GM19238 (cell line): ENCODE data around the gene CSTF3.
"Not testable (repeated sequence)": the region's sequence is repeated elsewhere in the genome, so short reads cannot be mapped to it uniquely, and the experiment has no call there.

Source experiments
- DNase-seq: peaks from one replicate; pipeline ENCODE4 v3.0.0; 2011; ENCODE audit warnings: low spot score; ENCODE audit not compliant: insufficient read length

Gene CSTF3

GRCh38 chr11:33160587-33160986, 693 bp downstream of the CSTF3 start:
- DNase-seq, result no peak

- DNase-seq, result no peak
These were observed 1.1 kb downstream of the CSTF3 start for GRCh38 chr11:33160136-33160535.

GRCh38 chr11:33159378-33159867, 1.9 kb downstream of the CSTF3 start:
- DNase-seq, result not testable (repeated sequence)

GRCh38 chr11:33158596-33159275, 2.5 kb downstream of the CSTF3 start:
- DNase-seq, result no peak

GRCh38 chr11:33157103-33158027, 3.9 kb downstream of the CSTF3 start:
- DNase-seq, result no peak

- DNase-seq, result no peak
These were observed 9.9 kb downstream of the CSTF3 start for GRCh38 chr11:33151399-33151798.

GRCh38 chr11:33147559-33147958, 13.7 kb downstream of the CSTF3 start:
- no peak for DNase-seq

GRCh38 chr11:33135768-33136443, 25.4 kb downstream of the CSTF3 start:
- no peak for DNase-seq

GRCh38 chr11:33135216-33135615, 26.1 kb downstream of the CSTF3 start:
- DNase-seq, result no peak

GRCh38 chr11:33134276-33134675, 27.0 kb downstream of the CSTF3 start:
- DNase-seq, result no peak

GRCh38 chr11:33133761-33134160, 27.5 kb downstream of the CSTF3 start:
- no peak for DNase-seq

GRCh38 chr11:33132510-33132909, 28.8 kb downstream of the CSTF3 start:
- DNase-seq, result no peak

- DNase-seq, result no peak
These were observed 32.5 kb downstream of the CSTF3 start for GRCh38 chr11:33128739-33129138.

GRCh38 chr11:33125611-33126010, 35.7 kb downstream of the CSTF3 start:
- no peak for DNase-seq

- DNase-seq, result no peak
These were observed 36.3 kb downstream of the CSTF3 start for GRCh38 chr11:33125025-33125424.

- not testable (repeated sequence) for DNase-seq
These were observed 38.6 kb downstream of the CSTF3 start for GRCh38 chr11:33122696-33123095.

GRCh38 chr11:33116535-33116934, 44.7 kb downstream of the CSTF3 start:
- no peak for DNase-seq

GRCh38 chr11:33110083-33110482, 51.2 kb downstream of the CSTF3 start:
- no peak for DNase-seq

GRCh38 chr11:33109294-33109895, 51.9 kb downstream of the CSTF3 start:
- DNase-seq, result no peak

- DNase-seq, result no peak
These were observed 57.4 kb downstream of the CSTF3 start for GRCh38 chr11:33103836-33104235.

- no peak for DNase-seq
These were observed 67.1 kb downstream of the CSTF3 start for GRCh38 chr11:33094157-33094556.
